HG02973 (cell line): ENCODE data around the gene DDX59.
"Not testable (repeated sequence)": the region's sequence is repeated elsewhere in the genome, so short reads cannot be mapped to it uniquely, and the experiment has no call there.

Experiments used
- ATAC-seq: cut with Tn5 transposase; IDR thresholded peaks from one replicate; pipeline ENCODE4 v1.9.1; 2021; ENCODE audit warnings: moderate library complexity; ENCODE audit not compliant: unreplicated experiment

Gene DDX59

DNA sequence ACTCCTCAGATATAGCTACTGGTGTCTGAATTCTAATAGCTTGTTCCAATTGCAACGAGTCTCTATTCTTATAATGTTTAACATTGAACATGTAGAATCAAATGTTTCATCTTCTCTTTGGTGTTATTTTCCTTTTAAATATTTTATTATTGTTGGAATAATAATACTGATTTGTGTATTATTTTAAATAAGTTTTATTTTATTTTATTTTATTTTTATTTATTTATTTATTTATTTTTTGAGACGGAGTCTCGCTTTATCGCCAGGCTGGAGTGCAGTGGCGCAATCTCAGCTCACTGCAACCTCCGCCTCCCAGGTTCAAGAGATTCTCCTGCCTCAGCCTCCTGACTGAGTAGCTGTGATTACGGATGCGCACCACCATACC lies 39.2 kb downstream of the DDX59 start:
- not testable (repeated sequence) for ATAC-seq

DNA sequence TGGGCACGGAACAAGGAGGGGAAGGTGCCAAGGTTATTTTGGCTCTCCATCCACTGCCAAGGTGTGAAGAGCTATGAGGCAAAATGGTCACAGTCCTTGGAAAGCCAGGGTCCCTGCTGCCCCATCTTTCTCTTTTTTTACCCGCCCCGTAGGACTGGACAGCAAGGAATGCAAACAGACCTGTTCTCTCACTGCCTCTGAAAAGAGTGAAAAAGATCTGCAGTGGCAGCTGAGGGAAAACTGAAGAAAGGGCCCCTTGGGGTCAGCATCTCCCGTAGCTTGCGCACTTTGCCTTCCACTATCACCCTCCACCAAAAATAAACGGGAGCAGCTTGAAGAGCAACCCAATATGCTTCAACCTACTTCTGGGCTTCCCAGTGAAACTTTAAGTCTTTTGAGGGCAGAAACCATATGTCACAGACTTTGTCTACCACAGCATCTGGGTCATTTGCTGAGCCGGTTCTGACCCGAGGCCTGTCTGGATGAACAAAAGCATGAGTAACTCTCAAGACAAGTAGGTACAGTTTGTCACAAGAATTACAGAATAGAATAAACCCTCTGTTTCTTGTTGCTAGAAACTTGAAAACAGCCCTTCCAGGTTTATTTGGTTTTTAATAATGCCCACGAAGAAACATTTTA lies 39.7 kb downstream of the DDX59 start:
- no peak for ATAC-seq

DNA sequence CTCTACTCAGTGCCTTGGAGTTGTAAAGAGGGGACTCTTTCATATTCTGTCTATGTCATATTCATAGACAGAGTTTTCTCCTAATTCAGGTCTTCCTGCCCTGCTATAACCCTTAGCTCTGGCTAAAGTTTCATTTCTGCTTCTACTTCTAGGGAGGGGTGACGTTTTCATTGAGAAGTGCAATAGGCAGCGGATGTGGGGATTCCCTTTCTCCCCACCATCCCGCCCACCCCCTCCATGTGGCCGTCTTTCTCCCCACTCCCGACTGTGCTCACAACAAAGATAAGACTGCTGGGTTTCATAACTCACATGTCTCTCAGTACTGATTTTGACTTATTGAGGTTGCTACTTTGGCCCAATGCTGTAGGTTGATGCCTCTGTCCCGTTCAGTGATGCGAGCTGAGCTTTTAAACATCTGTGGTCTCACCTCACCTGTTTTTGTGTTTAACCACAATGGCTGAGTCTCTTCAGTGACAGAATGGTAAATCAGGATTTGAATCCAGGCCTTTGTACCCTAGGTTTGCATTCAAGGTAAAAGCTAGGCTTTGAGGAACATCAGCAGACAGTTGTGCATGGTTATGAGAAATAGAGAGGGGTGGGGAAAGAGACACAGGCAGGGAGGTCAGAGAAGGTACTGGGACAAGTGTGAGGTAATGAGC lies 41.4 kb downstream of the DDX59 start:
- peak; percentile 64 for ATAC-seq

DNA sequence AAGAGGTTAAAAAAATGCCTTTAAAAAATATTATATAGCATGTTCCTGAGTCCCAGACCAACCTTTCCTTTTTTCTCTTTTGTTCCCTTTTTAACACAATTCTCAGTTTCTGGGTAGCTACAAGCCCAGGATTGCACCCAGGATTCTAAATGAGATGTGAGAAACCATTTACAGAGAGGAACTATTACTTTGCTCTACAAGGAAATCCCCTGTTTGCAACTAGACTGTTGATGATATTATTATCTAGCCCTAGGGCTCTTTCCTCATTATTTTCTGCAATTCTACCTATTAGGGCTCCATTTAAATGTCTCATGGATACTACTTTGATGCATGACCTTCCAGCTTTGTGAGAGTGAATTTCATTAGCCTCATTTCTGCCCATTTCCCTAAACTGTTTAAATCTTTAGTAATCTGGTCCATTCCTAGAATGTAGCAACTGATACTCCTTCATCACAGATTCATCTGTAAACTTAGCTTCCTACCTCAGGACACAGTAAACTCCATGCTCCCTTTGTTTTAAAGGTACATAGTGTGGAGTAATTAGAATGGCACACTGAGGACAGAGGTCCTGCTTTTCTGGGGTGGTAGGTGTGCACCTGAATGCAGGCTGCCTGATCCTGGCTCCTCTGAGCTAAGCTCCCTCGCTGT lies 42.0 kb downstream of the DDX59 start:
- ATAC-seq, result no peak

DNA sequence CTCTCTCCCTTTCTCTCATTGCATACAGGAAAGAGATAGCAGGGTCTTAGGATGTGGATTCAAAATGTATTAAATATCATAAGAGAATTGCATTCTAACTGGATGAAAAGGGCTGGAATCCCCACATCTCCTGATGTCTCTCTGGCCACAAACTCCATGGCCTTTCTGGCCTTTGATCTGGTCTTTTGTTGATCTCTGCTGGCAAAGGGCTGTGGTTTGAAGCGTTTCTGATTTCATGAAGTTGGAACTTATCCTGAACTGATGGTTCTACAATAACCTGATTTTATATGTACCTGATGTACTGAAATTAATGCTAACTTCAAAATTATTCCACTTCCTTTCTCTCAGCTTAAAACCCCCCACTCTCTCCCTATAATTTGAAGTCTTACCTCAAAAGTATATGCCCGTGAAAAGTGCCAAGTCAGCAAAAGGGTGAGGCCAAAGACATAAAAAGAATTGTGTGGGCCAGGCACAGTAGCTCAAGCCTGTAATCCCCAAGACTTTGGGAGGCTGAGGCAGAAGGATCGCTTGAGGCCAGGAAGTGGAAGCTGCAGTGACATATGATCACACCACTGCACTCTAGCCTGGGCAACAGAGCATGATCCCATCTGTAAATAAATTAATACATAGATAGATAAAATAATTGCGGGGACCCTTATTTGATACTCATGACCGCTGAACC lies 42.7 kb downstream of the DDX59 start:
- ATAC-seq, result no peak

DNA sequence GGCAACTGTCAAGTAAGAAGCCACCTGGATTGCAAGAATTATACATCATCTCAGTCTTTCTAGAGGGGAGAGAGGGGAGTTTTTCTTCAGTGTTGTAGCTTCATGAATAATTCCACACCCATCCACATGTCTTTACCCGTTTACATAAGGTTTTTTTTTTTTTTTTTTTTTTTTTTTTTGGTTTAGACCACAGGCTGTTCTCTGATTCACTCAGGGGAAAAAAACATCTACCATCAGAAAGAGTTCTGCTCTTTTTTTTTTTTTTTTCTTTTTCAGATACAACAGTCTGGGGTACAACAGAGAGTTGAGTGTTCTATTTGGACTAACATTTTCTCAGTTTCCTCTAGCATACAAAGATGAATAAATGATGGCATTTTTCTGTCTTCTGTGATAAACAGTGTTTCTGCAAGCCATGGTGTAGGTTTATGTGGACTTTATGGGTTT lies 44.3 kb downstream of the DDX59 start:
- ATAC-seq, result no peak

DNA sequence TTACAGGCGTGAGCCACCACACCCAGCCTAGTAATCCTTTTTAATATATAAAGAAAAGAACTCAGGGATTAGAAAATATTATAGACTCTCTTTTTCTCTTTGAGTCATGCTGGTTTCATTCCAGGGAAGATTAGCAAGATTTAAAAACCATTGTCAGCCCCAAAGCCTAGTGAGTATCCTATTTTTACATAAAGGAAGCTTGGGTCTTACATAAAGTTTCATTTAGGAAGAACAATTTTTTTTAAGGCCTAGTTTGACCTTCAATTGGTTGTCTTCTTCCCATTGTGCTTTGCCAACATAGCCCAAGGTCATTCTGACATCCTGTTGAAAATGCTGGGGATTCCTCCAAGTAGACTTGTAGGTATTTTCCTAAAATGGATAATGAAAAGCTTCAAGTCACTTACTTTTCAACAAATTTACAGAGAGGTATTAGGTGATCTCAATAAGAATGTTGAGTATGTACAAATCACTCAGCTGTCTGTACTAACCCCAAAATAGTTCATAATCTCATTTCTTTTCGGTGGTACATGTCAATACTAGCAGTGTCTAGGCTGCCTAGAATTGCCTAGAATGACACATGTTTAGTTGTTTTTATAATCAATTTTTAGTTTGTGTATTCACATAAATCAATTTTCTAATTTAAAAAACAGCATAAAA lies 44.9 kb downstream of the DDX59 start:
- no peak for ATAC-seq

DNA sequence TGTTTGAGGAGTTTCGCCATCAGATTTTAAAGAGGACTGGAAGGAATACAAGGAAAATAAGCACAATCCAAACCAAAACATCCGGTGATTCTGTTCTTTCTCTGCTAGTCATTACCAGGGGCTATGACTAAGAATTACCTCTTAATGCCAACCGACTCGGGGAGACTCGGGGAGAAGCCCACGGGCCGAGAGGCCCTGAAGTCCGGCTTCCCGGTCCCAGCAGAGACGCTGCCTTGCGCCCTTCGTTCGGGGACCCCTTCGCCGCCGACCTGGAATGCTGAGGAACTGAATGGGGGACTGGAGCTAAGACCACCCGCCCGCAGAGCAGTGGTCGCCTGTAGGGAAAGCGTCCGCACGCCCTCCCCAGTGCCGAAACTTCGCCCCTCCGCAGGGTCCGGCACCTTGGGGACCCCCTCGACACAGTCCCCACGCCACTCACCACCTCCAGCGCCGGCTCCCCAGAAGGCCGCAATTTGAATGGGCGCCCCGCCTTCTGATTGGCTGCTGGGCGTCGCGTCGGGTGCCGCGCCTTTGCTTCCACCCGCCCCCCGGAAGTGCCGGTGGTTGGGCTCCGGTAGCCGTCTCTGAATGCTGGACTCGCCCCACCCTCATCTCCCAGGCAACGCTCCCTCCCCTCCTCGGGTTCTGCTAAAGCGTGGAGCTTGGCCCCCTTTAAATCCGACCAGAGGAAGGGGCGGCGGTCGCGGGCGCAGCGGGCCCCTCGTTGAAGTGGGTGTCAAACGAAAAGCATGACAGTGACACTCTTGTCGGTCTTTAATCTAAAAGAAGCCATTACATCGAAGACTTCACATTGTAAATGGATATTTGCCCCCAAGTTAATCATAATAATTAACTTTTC lies 49.2 kb downstream of the DDX59 start, which contains the start of gene KIF14:
TSS of gene KIF14 (minus strand) at position 479 of the 859 bp plus-strand sequence. CDS start 2,028 bp downstream, outside the sequence.
- ATAC-seq, result peak; percentile 93

DNA sequence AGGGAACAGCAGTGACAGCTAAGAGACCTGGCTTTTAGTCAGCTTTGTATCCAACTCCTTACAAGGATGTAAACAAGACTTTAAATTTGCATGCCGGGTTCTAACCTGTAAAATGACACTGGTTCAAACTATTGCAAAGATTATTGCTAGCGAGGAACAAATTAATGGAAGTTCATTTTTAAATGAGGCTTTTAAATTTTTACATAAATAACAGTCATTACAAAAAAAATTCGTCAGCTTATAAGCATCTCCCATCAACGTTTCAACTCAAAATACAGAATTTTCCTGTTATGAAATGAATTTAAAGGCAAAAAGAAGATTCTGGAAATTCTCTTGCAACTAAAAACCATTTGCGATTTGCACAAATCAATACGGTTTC lies 49.8 kb downstream of the DDX59 start:
- no peak for ATAC-seq

DNA sequence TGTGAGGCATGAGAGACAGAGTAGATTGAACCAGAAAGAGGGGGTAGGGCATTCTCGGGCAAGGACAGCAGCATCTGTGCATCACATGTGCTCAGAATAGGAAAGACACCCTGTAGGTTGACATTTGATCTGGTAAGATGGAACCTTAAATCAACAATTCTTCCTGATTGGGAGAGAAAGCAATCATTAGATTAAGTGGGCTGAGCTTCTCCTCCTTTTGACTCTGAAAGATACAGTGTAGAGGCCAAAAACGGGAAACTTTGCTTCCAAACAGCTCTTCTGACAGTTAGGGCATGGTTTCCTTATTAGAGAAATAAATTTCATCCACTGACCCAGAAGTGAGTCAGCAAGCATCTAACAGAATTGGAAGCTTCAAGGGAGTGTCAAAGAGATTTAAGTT lies 58.9 kb downstream of the DDX59 start:
- ATAC-seq, result no peak

DNA sequence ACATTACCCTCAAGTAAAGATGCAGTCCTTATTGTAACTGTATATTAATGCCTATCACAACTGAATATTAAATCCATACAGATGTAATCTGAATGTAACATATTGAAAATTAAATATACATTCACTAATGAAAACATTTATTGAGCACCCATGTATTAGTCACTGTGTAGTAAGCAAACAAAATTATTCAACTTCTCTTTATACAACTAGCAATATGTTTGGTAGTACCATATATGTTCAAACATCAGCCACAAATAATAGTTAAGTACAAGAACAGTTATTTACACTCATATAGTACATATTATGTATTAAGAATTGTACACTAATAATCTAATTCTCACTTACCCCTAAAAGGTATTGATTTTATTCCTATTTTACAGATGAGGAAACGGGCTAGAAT lies 67.1 kb downstream of the DDX59 start:
- no peak for ATAC-seq
